SK-N-MC (cell line): Measurements from ENCODE around the gene TYMS.

Source experiments
- EZH2 ChIP-seq: fragments of 200-600 bp; sonication (generic); IDR thresholded peaks from one replicate; pipeline ENCODE4 v1.6.1; 2017; ENCODE audit warnings: antibody characterized with exemption
- FOXP2 ChIP-seq: optimal IDR thresholded peaks from 2 replicates; pipeline ENCODE3; 2011; ENCODE audit warnings: mild to moderate bottlenecking, moderate library complexity; ENCODE audit not compliant: insufficient read depth; ENCODE audit errors: extremely low read length, control extremely low read depth

DNA sequence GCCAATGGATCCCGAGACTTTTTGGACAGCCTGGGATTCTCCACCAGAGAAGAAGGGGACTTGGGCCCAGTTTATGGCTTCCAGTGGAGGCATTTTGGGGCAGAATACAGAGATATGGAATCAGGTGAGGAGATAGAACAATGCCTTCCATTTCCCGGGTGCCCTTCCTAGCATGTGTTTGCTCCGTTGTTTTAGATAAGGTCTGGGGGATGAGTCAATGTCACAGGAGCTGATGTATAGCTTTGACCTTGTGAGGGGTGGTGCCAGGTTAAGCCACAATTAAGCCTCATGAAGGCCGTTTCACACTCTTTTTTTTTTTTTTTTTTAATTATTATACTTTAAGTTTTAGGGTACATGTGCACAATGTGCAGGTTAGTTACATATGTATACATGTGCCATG, 4.7 kb downstream of the TYMS start:
- no peak for TF ChIP-seq FOXP2
- no peak for TF ChIP-seq EZH2
